Muscle layer of duodenum (tissue), 2 donors: Measurements from ENCODE around the gene SLC9A8.

ENCODE experiments used
- H3K27ac ChIP-seq: one replicate; pipeline ENCODE4 v1.7.0; 2013; ENCODE audit warnings: mild to moderate bottlenecking, low read length
- H3K27me3 ChIP-seq: one replicate; pipeline ENCODE4 v1.7.0; 2013; ENCODE audit warnings: low read depth, mild to moderate bottlenecking, control low read depth, low read length
- H3K36me3 ChIP-seq, 2 donors: one replicate each; pipeline ENCODE4 v1.7.0; 2013; ENCODE audit warnings: low read length in 2 of 2, control low read depth in 1 of 2, mild to moderate bottlenecking in 1 of 2; ENCODE audit not compliant: insufficient read depth in 2 of 2, control insufficient read depth in 1 of 2
- H3K4me1 ChIP-seq, 2 donors: one replicate each; pipeline ENCODE4 v1.7.0; 2013; ENCODE audit warnings: low read length in 2 of 2, mild to moderate bottlenecking in 2 of 2, control low read depth in 1 of 2, moderate library complexity in 1 of 2; ENCODE audit not compliant: insufficient read depth in 2 of 2, control insufficient read depth in 1 of 2
- H3K4me3 ChIP-seq, 2 donors: one replicate each; pipeline ENCODE4 v1.7.0; 2013; ENCODE audit warnings: low read length in 2 of 2, low read depth in 1 of 2, mild to moderate bottlenecking in 1 of 2
- H3K9me3 ChIP-seq, 2 donors: one replicate each; pipeline ENCODE4 v1.7.0; 2013; ENCODE audit warnings: low read length in 2 of 2, control low read depth in 1 of 2, mild to moderate bottlenecking in 1 of 2; ENCODE audit not compliant: control insufficient read depth in 1 of 2
- donor health status: healthy.

SLC9A8 gene

DNA sequence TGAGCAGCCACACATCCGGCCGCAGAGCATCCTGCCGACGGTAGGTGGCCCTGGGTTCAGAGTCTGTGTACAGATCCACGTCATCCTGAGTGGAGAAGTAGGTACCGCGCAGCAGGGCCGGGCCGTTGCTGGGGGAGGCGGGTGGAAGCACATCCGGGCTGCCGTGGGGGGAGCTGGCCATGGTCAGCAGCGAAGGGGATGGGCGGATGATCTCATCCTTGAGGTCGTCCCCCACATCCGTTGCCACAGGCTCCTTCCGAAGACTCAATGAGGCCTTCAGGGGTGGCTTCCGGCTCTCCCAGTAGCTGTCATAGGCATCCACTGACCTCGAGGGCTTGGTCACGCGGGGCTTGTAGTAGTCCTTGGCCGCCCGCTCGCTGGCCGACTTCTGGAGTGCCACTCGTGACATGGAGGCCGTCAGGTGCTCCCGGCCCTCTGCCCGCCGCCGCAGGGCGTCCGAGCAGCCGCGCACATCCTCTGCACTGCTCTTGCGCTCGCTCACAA, 93.5 kb downstream of the SLC9A8 start:
- Histone ChIP-seq H3K27ac (no peak overlapping the region), H3K4me1 (peaks cover 0 to 11% of the 10 kb centered on the region in 2 donors), H3K36me3 (peaks cover 30 to 46% of the 10 kb centered on the region in 2 donors)

DNA sequence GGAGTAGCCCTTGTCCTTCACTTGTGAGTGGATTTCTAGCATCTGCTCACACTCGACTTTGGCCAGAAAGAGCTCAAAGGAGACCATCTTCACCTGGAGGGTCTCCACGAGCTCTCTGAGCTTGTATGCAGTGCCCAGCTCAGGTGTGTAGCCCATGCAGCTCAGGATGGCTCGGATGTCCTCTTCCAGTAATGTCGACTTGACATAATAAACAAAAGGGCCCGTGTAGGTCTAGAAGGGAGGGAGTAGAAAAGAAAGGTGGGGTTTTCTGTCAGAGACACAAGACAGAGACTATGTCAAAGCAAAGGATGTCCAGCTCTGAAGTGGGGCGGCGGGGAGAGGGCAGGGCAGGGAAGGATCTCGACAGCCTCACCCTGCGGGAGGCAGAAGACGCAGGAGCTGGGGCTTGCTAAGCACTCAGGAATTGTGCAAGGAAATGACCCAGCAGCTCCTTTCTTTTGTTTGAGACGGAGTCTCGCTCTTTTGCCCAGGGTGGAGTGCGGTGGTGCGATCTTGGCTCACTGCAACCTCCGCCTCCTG, 94.1 kb downstream of the SLC9A8 start:
- H3K9me3 ChIP-seq, result no peaks in the 10 kb centered on the region
- no peak overlapping the region for H3K4me3 ChIP-seq
- no peaks in the 10 kb centered on the region for H3K27me3 ChIP-seq
- H3K4me1 ChIP-seq, result peaks cover 0 to 6% of the 10 kb centered on the region in 2 donors
- no peak overlapping the region for H3K27ac ChIP-seq
- peaks cover 30 to 46% of the 10 kb centered on the region in 2 donors for H3K36me3 ChIP-seq

More for the DNA sequence above, 93.5 kb downstream of the SLC9A8 start:
- no peaks in the 10 kb centered on the region for H3K9me3 ChIP-seq
- no peaks in the 10 kb centered on the region for H3K27me3 ChIP-seq
- no peak overlapping the region for H3K4me3 ChIP-seq

DNA sequence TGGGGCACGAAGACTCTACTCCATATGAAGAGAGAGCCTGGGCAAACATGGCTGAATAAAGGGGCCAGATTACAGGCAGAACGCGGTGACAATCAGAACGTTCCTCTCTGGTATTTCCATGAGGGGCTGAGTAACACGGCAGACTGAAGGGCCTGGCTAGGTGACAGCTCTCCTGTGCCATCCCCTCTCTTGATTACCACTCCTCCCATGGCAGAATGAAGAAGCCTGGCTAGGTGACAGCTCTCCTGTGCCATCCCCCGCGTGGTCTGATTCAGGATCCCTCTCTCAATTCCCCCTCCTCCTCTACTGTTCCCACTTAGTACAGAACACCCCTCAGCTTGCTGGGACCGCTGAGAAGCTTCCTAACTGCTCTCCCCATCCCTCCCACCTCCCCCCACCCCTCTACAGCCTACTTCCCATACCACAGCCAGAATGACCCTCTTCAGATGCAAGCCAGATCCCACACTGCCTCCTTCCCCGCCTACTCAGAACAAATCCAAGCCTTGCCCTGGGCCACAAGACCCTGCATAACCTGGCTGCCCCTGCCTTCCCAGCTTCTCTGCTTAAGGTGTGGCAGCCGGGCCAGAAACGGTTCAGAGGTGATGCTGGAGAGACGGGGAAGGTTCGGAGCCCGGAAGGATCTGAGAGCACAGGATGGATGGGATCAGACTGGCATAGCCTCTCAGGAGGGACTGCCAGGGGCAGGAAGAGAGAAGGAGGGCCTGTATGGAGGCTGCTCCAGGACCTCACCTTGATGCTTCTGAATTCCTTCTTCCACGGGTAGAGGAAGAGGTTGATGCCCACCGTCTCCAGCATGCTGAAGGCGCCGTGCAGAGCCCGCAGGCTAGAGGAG, 95.0 kb downstream of the SLC9A8 start:
- H3K4me3 ChIP-seq, result no peak overlapping the region
- H3K36me3 ChIP-seq, result peaks cover 30 to 46% of the 10 kb centered on the region in 2 donors
- no peak overlapping the region for H3K27ac ChIP-seq
- no peaks in the 10 kb centered on the region for H3K27me3 ChIP-seq
- H3K9me3 ChIP-seq, result no peaks in the 10 kb centered on the region
- H3K4me1 ChIP-seq, result peaks cover 0 to 9% of the 10 kb centered on the region in 2 donors

DNA sequence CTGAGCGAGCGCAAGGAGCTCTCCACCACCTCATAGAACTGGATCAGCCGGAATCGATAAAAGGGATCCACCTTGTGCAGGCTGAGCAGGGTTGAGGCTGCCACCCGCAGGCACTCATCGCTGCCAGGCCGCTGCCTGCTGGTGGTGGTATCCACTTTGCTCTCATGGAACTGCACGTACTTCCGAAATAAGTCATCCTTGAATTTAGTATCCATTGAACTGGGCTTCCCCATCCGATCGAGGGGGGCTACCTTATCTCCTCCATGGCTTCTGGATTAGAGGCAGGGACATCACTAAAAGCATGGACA, 95.6 kb downstream of the SLC9A8 start:
- H3K27ac ChIP-seq, result no peak overlapping the region
- H3K9me3 ChIP-seq, result no peaks in the 10 kb centered on the region
- no peaks in the 10 kb centered on the region for H3K27me3 ChIP-seq
- H3K36me3 ChIP-seq, result peaks cover 30 to 46% of the 10 kb centered on the region in 2 donors
- peaks cover 0 to 15% of the 10 kb centered on the region in 2 donors for H3K4me1 ChIP-seq
- H3K4me3 ChIP-seq, result no peak overlapping the region

DNA sequence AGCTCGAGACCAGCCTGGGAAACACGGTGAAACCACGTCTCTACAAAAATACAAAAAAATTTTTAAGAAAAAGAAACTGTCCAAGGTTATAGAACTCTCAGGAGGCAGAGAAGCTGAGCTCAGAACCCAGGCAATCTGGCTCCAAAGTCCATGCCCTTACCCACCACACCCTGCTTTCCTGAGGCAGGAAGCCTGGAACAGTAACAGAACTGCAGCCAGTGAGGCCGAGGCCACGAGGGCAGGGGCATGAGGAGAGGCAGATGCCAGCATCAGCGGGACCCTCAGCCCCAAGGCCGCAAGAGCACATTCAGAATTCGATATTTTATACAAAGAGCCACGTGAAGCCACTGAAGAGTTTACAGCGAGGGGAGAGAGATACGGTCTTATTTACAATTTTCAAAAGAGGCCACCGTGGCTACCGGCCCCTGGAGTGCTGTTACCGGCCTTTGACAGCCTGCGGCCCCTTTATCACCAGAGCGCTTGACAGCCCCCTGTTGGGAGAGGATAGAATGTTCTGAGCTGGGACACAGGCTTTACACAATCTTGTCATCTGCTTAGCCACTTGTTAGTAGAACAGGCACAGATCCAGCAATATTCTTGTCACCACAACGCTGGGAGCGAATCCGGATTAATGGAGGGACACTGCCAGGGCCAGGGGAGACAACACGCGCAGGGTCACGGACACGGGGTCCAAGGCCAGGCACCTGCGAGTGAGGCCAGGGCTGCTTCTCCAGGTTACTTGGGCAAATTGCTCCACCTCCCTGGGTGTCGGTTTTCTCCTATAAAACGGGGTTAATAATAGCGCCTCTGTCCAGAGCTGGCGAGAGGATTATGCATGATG, 97.1 kb downstream of the SLC9A8 start:
- Histone ChIP-seq H3K4me3 (no peak overlapping the region), H3K27ac (peak overlapping the region; percentile 45), H3K36me3 (peaks cover 25 to 42% of the 10 kb centered on the region in 2 donors), H3K4me1 (peaks cover 10 to 30% of the 10 kb centered on the region in 2 donors), H3K9me3 (no peaks in the 10 kb centered on the region), H3K27me3 (no peaks in the 10 kb centered on the region)

DNA sequence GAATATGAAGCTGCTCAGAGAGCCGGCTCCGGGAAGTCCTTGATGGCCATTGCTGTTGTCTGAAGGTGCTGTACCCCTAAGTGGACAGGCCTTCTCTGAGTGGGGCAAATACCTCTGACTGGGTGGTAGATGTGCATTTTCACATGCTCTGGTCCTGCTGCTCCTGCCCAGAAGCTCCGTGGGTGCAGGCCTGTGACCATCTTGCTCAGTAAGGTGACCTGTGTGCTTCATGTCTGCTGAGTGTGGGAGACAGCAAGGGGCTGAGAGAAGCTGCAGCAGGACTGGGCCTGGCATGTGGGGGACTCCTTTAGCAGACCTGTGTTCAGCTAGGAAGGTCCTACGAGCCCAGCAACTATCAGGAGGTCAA, 97.7 kb downstream of the SLC9A8 start:
- H3K4me3 ChIP-seq, result no peak overlapping the region
- peaks cover 23 to 37% of the 10 kb centered on the region in 2 donors for H3K36me3 ChIP-seq
- peaks cover 10 to 31% of the 10 kb centered on the region in 2 donors for H3K4me1 ChIP-seq
- no peaks in the 10 kb centered on the region for H3K27me3 ChIP-seq
- no peaks in the 10 kb centered on the region for H3K9me3 ChIP-seq
- H3K27ac ChIP-seq, result peak overlapping the region; percentile 45

DNA sequence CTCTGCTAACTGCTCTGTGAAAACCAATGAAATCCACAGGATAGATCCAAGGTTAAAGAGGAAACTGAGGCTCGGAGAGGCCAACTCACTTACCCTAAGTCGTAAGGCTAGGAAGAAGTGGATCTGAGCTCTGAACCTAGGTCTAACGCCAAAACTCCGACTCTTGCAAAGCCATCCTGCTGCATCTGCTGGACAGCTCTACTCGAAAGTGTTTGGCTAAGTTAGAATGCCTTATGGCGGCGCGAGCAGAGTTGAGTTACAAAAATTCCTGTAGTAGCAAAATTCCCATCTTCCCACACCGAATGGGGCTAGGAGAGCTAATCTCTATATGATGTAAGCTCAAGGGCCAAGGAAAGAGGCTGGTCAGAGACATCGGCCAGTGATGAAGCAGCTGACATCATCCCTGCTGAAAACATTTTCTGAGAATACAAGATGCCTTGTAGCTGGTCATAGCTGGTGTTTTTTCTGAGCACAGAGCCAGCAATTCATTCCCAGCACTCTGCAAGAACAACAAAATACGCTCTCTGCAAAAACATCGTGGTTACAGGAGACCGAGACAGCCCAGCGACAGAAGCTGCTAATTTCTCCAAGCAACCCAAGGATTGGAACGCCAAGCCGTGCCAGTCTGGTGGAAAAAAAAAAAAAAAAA, 100.9 kb downstream of the SLC9A8 start:
- peaks cover 10 to 38% of the 10 kb centered on the region in 2 donors for H3K4me1 ChIP-seq
- H3K4me3 ChIP-seq, result peak overlapping the region; percentile 94 to 98
- no peak overlapping the region for H3K27ac ChIP-seq
- H3K27me3 ChIP-seq, result no peaks in the 10 kb centered on the region
- H3K36me3 ChIP-seq, result peaks cover 2 to 15% of the 10 kb centered on the region in 2 donors
- H3K9me3 ChIP-seq, result no peaks in the 10 kb centered on the region

DNA sequence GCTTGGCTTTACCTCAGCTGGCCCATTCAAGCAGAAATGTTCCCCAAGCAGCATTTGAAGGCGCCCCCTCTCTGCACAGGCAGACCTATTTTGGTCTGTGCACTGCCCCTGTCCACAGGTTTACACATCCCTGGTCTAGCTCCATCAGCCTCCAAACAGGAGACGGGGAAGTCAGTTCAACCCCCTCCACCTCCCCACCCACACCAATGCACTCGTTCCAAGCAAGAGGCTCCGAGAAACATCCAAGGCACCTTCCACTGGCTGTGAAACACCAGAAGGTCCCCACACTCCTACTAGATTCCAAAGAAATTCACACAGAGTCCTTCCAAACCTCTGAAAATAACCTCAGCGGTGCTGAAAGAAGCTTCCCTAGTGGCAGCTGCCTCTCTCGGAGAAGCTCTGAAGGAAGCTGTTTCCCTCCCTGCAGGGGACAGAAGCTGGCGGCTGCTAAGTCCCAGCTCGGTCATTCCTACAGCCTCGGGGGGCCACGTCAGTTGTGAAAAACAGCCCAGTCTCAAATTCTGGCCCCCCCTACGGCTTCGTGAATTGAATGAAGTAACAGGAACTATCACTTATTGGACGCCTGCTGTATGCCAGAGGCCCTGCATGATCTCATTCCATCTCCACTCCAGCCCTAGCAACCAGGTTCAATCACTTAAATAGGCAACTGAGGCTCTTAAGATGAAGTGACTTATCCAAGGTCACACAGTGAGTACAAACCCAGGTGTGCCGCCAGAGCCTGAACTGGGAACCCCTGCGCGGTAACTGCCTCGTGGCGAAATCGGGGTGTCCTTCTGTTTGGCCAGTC, 101.9 kb downstream of the SLC9A8 start:
- Histone ChIP-seq H3K27me3 (no peaks in the 10 kb centered on the region), H3K4me3 (peak overlapping the region; percentile 94 to 98), H3K9me3 (no peaks in the 10 kb centered on the region), H3K4me1 (peaks cover 10 to 38% of the 10 kb centered on the region in 2 donors), H3K36me3 (peaks cover 0 to 13% of the 10 kb centered on the region in 2 donors), H3K27ac (peak overlapping the region; percentile 96)

DNA sequence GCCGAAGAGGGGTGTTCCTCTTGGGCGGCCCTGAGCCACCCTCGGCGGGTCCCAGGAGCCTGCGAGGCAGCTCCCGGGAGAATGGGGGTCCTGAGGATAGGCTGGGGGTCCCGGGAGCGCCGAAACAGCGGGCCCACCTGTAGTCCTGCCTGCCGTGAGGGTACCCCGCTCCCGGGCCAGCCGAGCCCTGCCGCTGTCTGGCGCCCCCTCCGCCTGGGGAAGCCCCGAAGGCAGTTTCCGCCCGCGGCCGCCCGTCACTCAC, 102.4 kb downstream of the SLC9A8 start:
- Histone ChIP-seq H3K36me3 (peaks cover 0 to 7% of the 10 kb centered on the region in 2 donors), H3K27ac (peak overlapping the region; percentile 96), H3K4me1 (peaks cover 10 to 36% of the 10 kb centered on the region in 2 donors), H3K9me3 (no peaks in the 10 kb centered on the region), H3K4me3 (peak overlapping the region; percentile 94 to 98), H3K27me3 (no peaks in the 10 kb centered on the region)

DNA sequence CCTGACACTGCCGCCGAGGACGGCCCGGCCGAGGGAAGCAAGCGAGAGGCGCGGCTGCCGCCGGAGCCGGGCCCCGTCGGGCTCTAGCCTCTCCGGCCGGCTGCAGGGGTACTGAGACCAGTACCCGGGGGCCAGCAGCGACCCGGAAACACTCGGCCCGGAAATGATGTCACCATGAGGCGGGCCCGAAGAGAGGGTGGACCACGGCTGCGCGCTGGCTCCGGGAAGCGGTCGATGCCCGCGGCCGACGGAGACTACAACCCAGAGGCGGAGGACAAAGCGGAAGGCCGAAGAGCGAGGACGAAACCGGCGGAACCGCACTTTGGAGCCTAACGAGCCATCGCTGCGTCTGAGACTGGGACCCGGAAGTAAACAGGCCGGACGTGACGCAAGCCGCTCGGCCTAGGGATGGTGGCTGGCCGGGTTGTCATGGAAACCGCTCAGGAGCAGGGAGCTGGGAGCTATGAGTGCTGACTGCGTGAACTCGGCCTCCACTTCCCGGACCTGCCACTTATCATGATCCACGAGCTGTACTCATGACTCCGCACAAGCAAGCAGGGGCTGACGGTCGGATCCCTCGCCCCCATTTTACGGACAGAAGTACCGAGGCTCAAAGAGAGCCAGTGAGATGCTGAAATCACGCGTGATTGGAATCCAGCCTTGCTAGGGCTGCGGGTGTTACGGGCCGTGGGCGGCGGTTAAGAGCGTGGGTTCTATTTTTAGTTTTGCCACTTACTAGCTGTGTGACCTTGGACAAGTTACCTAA, 102.9 kb downstream of the SLC9A8 start, which contains the start of gene SPATA2:
SPATA2 (minus strand) TSS at position 150 of the 766 bp plus-strand sequence. CDS start 7,039 bp downstream, outside the sequence.
- H3K27me3 ChIP-seq, result no peaks in the 10 kb centered on the region

More for the DNA sequence above, 102.9 kb downstream of the SLC9A8 start, which contains the start of gene SPATA2:
- peak within 1 kb of the TSS; percentile 96 for H3K27ac ChIP-seq
- H3K4me3 ChIP-seq, result peak within 1 kb of the TSS; percentile 94 to 98
- peaks cover 10 to 33% of the 10 kb centered on the region in 2 donors for H3K4me1 ChIP-seq
- no peaks in the 10 kb centered on the region for H3K9me3 ChIP-seq
- H3K36me3 ChIP-seq, result peaks cover 0 to 6% of the 10 kb centered on the region in 2 donors
